ENCODE data around the gene HSPB2.

Gene HSPB2

GRCh38 chr11:111911563-111912401 is 752 bp upstream of the HSPB2 start, which contains the start of gene CRYAB:
TSS of gene CRYAB (minus strand) at chr11:111911770. CDS start at chr11:111911724, 46 bp downstream.
- no peak for DNase-seq (ENCODE audit: low read depth)
- no peak within 1 kb of the TSS for H3K4me3 ChIP-seq (ENCODE audit: low read depth, low read length)
- TF ChIP-seq, protein P1, sequence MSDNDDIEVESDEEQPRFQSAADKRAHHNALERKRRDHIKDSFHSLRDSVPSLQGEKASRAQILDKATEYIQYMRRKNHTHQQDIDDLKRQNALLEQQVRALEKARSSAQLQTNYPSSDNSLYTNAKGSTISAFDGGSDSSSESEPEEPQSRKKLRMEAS (IDR thresholded peaks at IDR 0.05; ENCODE audit: low read depth, low read length) = no peak
- TF ChIP-seq, protein P2, sequence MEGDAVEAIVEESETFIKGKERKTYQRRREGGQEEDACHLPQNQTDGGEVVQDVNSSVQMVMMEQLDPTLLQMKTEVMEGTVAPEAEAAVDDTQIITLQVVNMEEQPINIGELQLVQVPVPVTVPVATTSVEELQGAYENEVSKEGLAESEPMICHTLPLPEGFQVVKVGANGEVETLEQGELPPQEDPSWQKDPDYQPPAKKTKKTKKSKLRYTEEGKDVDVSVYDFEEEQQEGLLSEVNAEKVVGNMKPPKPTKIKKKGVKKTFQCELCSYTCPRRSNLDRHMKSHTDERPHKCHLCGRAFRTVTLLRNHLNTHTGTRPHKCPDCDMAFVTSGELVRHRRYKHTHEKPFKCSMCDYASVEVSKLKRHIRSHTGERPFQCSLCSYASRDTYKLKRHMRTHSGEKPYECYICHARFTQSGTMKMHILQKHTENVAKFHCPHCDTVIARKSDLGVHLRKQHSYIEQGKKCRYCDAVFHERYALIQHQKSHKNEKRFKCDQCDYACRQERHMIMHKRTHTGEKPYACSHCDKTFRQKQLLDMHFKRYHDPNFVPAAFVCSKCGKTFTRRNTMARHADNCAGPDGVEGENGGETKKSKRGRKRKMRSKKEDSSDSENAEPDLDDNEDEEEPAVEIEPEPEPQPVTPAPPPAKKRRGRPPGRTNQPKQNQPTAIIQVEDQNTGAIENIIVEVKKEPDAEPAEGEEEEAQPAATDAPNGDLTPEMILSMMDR (IDR thresholded peaks at IDR 0.05; ENCODE audit: low read depth, low read length) = no peak
- no peak for TF ChIP-seq POLR2A (IDR thresholded peaks at IDR 0.05; ENCODE audit: extremely low read depth, insufficient read length)
- TF ChIP-seq MYC (IDR thresholded peaks at IDR 0.05; ENCODE audit: low read depth, low read length) = no peak

DNA sequence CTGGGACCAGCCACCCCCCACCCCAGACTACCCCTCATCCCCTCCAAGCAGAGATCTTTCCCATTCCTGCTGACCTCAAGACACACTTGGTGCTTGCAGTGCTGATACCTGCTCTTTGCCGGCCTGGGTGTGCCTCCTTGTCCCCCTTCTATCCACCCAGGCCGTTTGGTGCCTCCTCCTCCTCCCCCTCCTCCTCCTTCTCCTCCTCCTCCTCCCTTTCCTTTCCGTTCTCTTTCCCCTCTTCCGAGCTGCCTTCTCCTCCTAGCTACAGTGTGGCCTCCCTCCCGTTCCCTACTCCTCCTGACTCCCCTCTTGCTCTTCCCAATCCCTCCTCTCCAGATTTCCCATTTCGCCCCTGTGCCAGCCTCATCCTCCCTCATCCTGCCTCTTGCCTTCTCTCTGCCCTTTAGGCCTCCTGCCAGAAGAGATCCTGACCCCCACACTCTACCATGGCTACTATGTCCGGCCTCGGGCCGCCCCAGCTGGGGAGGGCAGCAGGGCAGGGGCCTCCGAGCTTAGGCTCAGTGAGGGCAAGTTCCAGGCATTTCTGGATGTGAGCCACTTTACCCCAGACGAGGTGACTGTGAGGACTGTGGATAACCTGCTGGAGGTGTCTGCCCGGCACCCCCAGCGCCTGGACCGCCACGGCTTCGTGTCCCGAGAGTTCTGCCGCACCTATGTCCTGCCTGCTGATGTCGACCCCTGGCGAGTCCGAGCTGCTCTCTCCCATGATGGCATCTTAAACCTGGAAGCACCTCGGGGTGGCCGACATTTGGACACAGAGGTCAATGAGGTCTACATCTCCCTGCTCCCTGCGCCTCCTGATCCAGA is 712 bp downstream of the HSPB2 start:
- no peak overlapping the region for H3K4me3 ChIP-seq (ENCODE audit: low read depth, low read length)
- TF ChIP-seq MYC (IDR thresholded peaks at IDR 0.05; ENCODE audit: low read depth, low read length) = no peak
- TF ChIP-seq, protein P2 (IDR thresholded peaks at IDR 0.05; ENCODE audit: low read depth, low read length) = no peak
- TF ChIP-seq, protein P1 (IDR thresholded peaks at IDR 0.05; ENCODE audit: low read depth, low read length) = no peak
- TF ChIP-seq POLR2A (IDR thresholded peaks at IDR 0.05; ENCODE audit: extremely low read depth, insufficient read length) = no peak
- DNase-seq (ENCODE audit: low read depth) = no peak

DNA sequence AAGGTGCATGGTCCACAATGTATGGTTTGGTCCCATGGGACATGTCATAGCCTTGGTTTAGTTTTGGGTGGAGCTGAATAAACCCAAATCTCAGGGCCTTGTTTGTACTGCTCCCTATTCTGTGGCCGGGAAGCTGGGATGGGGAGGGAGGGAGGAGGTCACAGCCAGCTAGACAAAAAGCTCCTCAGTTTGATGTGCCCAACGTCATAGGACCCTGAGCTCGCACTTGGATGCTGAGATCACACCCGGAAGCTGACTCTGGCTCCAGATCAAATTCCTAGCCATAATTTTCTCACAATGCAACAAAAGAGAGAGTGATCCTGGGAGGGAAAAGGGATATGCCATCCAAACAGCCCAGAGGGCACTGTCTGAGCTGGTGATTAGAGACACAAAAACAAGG is 1.5 kb downstream of the HSPB2 start:
- no peak overlapping the region for H3K4me3 ChIP-seq (ENCODE audit: low read depth, low read length)
- TF ChIP-seq MYC (IDR thresholded peaks at IDR 0.05; ENCODE audit: low read depth, low read length) (no peak), POLR2A (IDR thresholded peaks at IDR 0.05; ENCODE audit: extremely low read depth, insufficient read length) (no peak)
- TF ChIP-seq, protein P1 (IDR thresholded peaks at IDR 0.05; ENCODE audit: low read depth, low read length) = no peak
- DNase-seq (ENCODE audit: low read depth) = no peak

DNA sequence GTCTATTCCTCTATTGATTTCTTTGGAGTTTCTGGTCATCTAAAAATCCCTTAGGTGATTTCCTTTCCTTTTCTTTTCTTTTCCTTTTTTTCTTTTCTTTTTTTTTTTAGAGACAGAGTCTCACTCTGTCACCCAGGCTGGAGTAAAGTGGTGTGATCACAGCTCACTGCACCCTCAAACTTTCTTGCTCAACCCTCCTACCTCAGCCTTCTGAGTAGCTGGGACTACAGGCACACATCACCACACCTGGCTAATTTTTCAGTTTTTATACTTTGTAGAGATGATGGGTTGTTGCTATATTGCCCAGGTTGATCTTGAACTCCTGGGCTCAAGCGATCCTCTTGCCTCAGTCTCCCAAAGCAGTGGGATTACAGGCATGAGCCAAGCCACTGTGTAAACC is 4.2 kb downstream of the HSPB2 start:
- no peak overlapping the region for H3K4me3 ChIP-seq (ENCODE audit: low read depth, low read length)
- TF ChIP-seq, protein P2 (IDR thresholded peaks at IDR 0.05; ENCODE audit: low read depth, low read length) = no peak
- TF ChIP-seq POLR2A (IDR thresholded peaks at IDR 0.05; ENCODE audit: extremely low read depth, insufficient read length) (no peak), MYC (IDR thresholded peaks at IDR 0.05; ENCODE audit: low read depth, low read length) (no peak)
- TF ChIP-seq, protein P1 (IDR thresholded peaks at IDR 0.05; ENCODE audit: low read depth, low read length) = no peak
- no peak for DNase-seq (ENCODE audit: low read depth)

DNA sequence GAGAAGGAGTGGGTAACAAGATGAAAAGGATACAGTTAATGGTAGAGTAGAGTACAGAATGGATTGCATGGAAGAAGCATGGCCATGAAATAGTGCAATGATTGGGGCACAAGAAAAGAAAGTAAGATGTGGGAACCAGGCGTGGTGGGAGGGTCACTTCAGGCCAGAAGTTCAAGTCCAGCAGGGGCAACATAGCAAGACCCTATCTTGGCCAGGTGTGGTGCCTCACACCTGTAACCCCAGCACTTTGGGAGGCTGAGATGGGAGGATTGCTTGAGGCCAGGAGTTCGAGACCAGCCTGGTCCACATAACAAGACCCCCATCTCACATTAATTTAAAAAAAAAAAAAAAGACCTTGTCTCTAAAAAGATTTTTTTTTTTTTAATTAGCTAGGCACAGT is 4.8 kb downstream of the HSPB2 start:
- no peak overlapping the region for H3K4me3 ChIP-seq (ENCODE audit: low read depth, low read length)
- DNase-seq (ENCODE audit: low read depth) = no peak
- TF ChIP-seq, protein P1 (IDR thresholded peaks at IDR 0.05; ENCODE audit: low read depth, low read length) = no peak
- no peak for TF ChIP-seq MYC (IDR thresholded peaks at IDR 0.05; ENCODE audit: low read depth, low read length)
- no peak for TF ChIP-seq POLR2A (IDR thresholded peaks at IDR 0.05; ENCODE audit: extremely low read depth, insufficient read length)
- TF ChIP-seq, protein P2 (IDR thresholded peaks at IDR 0.05; ENCODE audit: low read depth, low read length) = no peak
